SH-SY5Y (cell line): ENCODE results near the gene COQ5.

Source experiments
- GATA2 ChIP-seq: IDR thresholded peaks from 2 replicates; pipeline ENCODE4 v1.6.1; 2011; ENCODE audit warnings: mild to moderate bottlenecking, low read depth, low read length
- GATA3 ChIP-seq: IDR thresholded peaks from 2 replicates; pipeline ENCODE4 v1.6.1; 2011; ENCODE audit warnings: low read depth, mild to moderate bottlenecking, low read length, moderate library complexity

COQ5 gene, protein sequence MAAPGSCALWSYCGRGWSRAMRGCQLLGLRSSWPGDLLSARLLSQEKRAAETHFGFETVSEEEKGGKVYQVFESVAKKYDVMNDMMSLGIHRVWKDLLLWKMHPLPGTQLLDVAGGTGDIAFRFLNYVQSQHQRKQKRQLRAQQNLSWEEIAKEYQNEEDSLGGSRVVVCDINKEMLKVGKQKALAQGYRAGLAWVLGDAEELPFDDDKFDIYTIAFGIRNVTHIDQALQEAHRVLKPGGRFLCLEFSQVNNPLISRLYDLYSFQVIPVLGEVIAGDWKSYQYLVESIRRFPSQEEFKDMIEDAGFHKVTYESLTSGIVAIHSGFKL

DNA sequence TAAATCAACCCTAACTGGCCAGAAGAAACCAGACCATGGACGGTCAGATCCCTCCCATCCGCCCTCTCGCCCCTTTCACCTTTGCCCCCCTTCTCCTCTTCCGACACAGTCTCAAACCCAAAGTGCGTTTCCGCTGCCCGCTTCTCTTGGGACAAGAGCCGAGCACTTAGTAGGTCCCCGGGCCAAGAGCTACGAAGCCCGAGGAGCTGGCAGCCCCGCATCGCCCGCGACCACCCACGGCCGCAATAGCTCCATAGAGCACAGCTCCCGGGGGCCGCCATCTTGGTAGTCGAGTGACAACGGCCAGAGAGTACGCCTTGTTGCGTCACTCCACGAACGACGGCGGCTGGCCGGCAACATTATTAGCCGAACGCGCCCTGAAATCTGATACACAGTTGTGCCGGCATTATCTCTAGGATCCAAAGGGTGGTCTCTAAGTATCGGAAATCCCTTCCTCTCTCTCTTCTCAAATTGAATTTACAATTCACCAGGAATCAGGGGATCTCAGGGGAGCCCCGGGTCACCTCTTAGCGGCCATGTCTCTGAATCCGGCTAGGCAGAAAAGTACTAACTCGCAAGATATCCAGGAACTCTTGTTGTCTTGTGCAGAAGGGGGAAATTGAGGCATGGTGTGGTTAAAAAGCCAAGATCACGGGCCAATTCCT, at the start of gene COQ5:
COQ5 (minus strand) TSS at position 298 of the 665 bp plus-strand sequence; CDS start at position 281, 17 bp downstream.
- TF ChIP-seq GATA2 (peak; percentile 80), GATA3 (no peak)

DNA sequence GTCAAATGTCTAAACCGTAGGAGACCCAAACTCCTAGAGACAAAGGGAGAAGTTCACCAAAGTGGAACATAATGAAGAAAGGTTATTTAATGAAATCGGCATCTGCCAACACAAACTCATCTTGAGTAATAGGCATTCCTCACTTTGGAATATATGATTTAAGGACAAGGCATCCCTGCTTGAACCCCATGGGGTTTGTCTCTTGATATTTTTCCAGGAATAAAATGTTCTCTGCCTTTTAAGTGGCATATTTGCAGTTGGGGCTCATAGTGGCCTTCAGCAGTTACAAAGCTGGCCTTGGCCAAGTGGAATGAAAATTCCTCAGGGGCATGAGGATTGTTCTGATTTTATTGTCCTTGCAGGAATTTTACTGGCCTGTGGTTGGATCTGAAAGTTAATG, 45.1 kb upstream of the COQ5 start:
- no peak for TF ChIP-seq GATA2
- TF ChIP-seq GATA3 = no peak

DNA sequence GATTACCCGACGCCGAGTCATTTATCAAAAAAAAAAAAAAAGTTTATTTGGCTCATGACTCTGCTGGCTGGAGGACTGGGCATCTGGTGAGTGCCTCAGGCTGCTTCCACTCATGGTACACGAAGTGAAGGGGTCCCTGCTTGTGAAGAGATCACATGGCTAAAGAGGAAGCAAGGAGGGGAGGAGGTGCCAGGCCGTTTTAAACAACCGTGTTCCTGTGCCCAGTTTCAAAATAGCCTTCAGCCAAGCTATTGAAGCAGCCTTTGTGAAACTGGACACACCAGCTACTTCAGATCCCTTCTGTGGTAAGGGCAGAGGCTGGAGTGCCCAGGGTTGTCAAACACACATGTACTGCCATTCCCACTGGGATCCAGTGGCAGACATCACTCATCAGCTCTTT, 44.6 kb upstream of the COQ5 start:
- TF ChIP-seq GATA2 (no peak), GATA3 (no peak)

DNA sequence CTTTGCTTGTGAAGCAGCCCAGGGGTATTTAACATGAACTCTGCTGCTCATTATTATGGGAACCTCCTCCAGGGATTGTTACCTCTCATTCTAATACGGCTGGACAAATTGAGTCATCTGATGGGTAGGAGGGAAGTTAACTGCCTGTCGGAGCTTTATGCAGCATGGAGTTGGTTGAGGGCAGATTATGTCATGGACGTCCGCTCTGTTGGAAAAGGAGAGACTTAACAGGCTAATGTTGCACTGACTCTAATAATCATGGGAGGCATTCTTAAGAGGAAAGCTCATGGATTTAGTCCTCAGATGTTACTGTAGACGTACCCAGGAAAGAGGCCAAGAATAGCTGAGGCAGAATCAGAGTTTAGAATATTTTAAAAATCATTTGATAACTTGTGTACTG, 42.3 kb upstream of the COQ5 start:
- no peak for TF ChIP-seq GATA3
- TF ChIP-seq GATA2 = no peak

DNA sequence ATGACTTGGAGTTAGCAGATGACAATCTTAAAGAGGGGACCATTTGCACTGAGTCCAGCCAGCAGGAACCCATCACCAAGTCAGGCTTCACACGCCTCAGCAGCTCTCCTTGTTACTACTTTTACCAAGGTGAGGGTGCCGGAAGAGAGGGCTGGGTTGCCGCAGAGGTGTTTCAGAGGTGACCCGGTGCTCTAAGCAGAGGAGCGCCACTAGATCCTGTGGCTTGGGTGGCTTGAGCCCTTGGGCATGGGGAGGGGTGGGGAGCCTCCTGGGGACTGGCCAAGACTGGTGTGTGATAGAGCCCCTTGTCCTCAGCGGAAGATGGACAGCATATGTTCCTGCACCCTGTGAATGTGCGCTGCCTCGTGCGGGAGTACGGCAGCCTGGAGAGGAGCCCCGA, 34.5 kb upstream of the COQ5 start:
- TF ChIP-seq GATA3 (no peak), GATA2 (no peak)

DNA sequence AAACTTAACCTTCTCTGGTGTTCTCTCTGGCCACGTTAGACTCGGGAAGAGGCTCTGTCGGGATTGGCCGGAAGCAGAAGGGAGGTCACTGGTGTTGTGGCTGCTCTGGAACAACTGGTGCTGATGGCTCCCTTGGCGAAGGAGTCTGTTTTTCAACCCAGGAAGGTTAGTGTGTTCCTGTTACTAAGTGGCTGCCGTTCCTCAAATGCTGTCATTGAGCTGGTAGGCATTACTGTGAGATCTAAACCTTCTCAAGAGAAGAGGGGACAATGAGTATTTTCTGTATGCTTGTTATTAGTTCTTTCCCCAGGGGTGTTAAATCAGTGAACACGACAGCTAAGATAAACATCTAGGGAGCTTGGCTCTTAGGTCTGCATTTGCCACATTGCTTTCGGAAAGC, 33.9 kb upstream of the COQ5 start:
- TF ChIP-seq GATA3 (no peak), GATA2 (no peak)

DNA sequence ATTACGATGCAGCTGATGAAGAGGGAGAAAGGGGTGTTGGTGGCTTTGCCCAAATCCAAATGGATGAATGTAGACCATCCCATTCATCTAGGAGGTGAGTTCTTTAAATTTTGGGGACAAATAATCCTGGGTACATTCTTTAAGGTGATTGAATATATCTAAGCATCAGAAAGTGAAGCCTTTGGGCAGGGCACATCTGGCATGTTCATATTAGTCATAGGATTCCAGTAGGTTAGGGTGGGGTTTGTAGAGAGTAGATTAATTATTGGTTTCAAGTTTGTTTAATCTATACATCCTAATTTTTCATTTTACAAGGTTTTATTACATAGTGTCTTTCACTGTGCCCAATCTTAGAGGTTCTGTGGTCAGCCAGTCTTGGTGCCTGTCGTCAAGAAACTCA, 28.6 kb upstream of the COQ5 start:
- TF ChIP-seq GATA3 (no peak), GATA2 (no peak)

DNA sequence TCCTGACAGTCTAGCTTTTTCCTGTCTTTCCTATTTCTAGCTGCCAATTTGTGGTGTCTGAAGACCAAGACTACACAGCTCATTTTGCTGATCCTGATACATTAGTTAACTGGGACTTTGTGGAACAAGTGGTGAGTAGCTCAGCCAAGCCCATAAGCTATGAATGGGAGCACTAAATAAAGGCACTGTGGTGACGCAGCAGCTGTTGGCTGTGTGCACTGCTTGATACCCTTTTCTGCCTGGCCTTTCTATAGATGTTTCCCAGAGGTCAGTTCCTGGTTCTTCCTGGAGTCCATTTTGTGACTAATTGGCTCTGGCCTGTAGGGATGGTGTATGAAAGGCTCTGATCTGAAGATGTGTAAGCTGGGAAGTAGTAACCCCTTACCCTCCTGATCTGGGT, 25.7 kb upstream of the COQ5 start:
- TF ChIP-seq GATA2 (no peak), GATA3 (no peak)

DNA sequence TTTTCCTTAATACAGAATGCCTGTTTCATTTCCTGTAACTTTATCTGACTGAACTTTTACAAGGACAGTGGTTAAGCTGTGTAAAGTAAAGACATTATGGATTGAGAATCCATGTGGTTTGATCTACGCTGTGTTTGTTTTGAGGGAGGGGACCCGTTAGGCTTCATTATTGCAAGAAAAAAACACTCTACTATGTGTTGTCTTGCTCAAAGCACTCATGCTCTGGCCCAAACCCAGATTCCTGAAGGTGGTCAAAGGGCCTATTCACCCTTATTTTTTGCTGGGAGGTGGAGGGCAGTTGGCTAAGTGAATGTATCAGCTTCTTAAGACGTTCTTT, 17.1 kb upstream of the COQ5 start:
- no peak for TF ChIP-seq GATA3
- TF ChIP-seq GATA2 = no peak

DNA sequence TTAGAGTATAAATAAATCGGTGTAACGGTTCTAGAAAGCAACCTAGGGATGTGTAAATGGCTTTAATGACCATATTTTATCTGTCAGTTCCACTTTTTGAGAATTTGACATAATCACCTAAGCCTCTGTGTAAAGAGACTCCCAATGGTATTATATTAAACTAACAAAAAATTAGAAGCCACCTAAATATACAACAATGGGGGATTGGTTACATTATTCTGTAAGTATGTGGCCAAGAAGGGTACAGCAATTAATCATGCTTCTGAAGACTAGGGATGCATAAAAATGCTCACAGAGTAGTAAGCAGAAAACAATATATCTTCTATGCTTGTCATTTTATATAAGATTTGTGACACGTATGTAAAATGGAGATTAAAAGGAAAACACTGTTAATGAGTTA, 15.7 kb upstream of the COQ5 start:
- TF ChIP-seq GATA2 (no peak), GATA3 (no peak)

DNA sequence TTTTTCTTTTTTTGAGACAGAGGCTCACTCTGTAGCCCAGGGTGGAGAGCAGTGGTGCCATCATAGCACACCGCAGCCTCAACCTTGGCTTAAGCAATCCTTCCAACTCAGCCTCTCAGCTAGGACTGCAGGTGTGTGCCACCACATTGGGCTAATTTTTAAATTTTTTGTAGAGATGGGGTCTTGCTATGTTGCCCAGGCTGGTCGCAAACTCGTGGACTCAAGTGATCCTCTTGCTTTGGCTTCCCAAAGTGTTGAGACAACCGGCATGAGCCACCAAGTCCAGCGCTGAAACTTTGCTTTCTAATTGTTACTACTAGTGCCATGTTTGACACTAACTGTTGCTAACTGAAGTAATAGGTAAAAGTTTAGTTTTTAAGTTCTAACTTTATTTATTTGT, 13.2 kb upstream of the COQ5 start:
- TF ChIP-seq GATA3 (no peak), GATA2 (no peak)

DNA sequence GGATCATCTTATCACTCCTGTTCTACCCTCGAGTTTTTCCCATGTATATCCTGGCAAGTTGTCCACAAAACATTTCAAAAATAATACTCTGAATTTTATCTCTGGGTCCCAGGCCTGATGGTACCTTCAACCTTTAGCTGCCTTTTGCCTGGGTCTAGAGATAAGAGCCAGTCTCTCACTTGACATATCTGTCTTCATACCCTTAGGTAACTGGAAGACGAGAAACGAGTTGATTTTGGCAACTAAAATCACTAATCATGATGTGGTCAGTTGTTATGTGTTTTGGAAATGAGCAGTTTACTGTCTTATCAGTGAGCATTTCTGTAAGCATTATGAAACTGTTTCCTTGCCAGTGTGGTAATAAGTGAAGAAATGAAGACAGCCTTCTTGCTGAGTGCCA, 11.5 kb upstream of the COQ5 start:
- TF ChIP-seq GATA2 (no peak), GATA3 (no peak)

DNA sequence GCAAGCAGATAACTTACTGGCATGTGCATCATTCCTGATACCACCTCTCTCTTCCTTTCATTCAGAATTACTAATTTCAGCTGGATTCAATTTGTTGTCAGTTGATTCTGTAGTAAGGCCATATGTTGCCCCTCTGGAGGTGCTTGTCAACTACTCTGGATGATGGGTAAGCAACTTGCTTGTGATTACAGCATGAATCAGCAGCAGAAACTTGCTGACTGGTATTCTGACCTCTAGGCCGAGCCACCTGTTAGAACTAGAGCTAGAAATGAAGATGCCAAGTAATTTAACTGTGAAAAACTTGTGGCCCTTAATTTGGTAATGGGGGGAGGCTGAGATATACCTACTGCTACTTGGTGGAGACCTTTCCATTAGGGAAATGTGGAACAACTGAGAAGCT, 10.3 kb upstream of the COQ5 start:
- TF ChIP-seq GATA2 = no peak
- no peak for TF ChIP-seq GATA3

DNA sequence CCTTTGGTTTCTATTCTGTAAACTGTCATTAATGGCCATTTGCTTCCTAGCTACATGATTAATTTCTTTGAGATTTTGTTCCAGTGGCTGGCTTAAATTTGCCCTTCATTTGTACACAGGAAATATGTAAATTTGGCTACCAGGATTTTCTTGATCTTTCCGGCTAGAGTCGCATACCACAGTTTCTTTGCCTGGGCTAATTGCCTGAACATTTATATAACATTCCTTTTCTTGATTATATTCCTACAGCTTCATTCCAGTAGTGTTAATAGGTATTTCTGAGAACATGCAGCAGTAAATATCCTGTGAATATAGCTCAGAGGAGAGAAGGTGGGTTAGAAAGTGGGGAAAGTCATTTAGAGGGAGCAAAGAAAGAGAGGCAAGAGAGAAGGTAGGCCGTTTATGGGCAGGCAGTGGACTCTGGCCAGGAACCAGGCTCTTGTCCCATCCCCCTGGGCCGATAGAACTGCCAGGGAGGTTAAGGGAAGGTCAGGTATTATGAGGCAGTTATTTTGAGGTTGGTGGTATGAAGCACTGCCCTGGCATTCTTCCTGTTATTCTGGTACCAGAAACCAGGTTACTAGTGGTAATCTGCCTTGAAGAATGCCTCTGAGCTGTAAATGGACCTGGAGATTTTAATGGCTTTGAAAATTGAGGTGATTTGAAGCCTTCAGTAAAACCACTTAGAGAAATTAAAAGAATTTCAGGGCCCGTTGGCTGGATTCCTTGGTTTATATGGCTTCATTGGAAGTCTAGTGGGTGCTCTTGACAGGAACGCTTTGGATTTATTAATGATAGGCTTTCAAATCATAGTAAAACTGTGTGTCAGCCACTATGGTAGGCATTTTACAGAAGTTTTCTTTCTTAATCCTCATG, 9.6 kb upstream of the COQ5 start:
- TF ChIP-seq GATA2 = no peak
- TF ChIP-seq GATA3 = no peak

DNA sequence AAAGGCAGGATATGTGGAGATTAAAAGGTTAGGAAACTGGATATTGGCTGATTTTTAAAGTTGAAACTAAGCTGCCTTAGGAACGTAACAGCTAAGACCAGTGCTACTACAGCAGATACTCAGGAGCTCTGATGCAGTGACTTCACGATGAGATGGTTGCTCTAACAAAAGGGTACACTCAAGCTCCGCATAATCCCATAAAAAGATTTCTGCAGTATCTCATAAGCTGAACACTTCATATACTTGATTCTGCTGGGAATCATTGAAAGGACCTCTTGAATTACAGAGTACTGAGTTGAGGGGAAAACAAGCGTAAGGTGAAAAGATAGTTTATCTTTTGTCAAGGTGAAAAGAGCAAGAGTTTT, 8.9 kb upstream of the COQ5 start:
- TF ChIP-seq GATA2 = no peak
- TF ChIP-seq GATA3 = no peak
